ENCODE measurements around the gene TRIP12. TPM values are rescaled to one million over a fixed set of nuclear protein-coding genes. Genes with fewer than 3 reads are reported as not detected.

Gene TRIP12
- total RNA-seq, 2 donors from 2014 or later: 182 to 289 TPM

DNA sequence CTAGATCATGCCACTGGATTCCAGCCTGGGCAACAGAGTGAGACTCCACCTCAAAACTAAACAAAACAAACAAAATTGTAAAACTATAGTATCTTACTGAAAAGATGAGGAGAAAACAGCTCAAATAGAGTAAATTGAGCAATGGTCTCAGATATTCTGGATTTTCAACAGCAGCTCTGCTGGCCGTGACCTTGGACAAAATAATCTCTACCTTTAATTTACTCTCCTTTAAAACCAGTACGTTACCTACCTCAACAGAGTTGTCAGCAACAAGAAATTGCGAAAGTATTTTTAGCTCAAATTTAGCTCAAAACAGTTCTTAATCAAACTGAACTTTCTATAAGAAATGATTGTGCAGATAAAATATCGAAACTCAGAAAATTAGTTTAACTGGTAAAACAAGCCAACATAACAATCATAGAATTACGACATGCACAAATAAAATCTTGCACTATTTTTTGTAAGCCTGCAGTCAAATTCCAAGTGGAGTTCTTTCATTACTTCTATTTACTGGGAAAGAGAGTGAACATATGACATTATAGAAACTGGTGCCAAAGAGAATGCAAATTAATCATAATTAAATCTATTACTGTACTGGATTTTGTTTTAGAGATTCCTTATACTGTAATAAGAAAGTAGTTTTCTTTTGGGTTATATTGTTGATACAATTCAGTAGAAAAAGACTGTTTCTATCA lies 40.8 kb downstream of the TRIP12 start:
- no peak overlapping the region for H3K27ac ChIP-seq
- H3K4me1 ChIP-seq (replicated peaks): no peaks in the 10 kb centered on the region
- no peaks in the 10 kb centered on the region for H3K27me3 ChIP-seq (replicated peaks; ENCODE audit: insufficient read depth)
- H3K36me3 ChIP-seq: no peaks in the 10 kb centered on the region
- intact Hi-C loops (cut with DNase I): no loop called here
- no peak for DNase-seq (ENCODE audit: low spot score)
- 74% methylated on average over 5 of the region's 5 CpGs for WGBS
- no peak for TF ChIP-seq POLR2A (IDR thresholded peaks at IDR 0.05)
- TF ChIP-seq CTCF (IDR thresholded peaks at IDR 0.05): no peak
- TF ChIP-seq POLR2AphosphoS5 (IDR thresholded peaks at IDR 0.05): no peak
- H3K4me3 ChIP-seq: no peak overlapping the region
- no peaks in the 10 kb centered on the region for H3K9me3 ChIP-seq

- TF ChIP-seq POLR2AphosphoS5 (IDR thresholded peaks at IDR 0.05) (no peak), POLR2A (IDR thresholded peaks at IDR 0.05) (no peak), CTCF (IDR thresholded peaks at IDR 0.05) (no peak)
- 82% methylated on average over 6 of the region's 6 CpGs for WGBS
Measured at GRCh38 chr2:229879191-229879950, 42.4 kb downstream of the TRIP12 start.

GRCh38 chr2:229875549-229875948 lies 46.3 kb downstream of the TRIP12 start:
- intact Hi-C loops (cut with DNase I): no loop called here
- H3K4me3 ChIP-seq: no peak overlapping the region
- no peak for DNase-seq (ENCODE audit: low spot score)
- no peaks in the 10 kb centered on the region for H3K36me3 ChIP-seq
- H3K27ac ChIP-seq: no peak overlapping the region
- H3K9me3 ChIP-seq: no peaks in the 10 kb centered on the region
- H3K4me1 ChIP-seq (replicated peaks): peaks cover 3% of the 10 kb centered on the region
- H3K27me3 ChIP-seq (replicated peaks; ENCODE audit: insufficient read depth): no peaks in the 10 kb centered on the region
- TF ChIP-seq CTCF (IDR thresholded peaks at IDR 0.05) (no peak), POLR2A (IDR thresholded peaks at IDR 0.05) (no peak), POLR2AphosphoS5 (IDR thresholded peaks at IDR 0.05) (no peak)
- 78% methylated on average over 2 of the region's 2 CpGs for WGBS

More at GRCh38 chr2:229879191-229879950, 42.4 kb downstream of the TRIP12 start:
- Histone ChIP-seq H3K27ac (no peak overlapping the region), H3K4me3 (no peak overlapping the region), H3K4me1 (replicated peaks) (no peaks in the 10 kb centered on the region), H3K27me3 (replicated peaks; ENCODE audit: insufficient read depth) (no peaks in the 10 kb centered on the region), H3K36me3 (no peaks in the 10 kb centered on the region), H3K9me3 (no peaks in the 10 kb centered on the region)
- no peak for DNase-seq (ENCODE audit: low spot score)
- intact Hi-C loops (cut with DNase I): no loop called here

- intact Hi-C loops (cut with DNase I): no loop called here
- 55% methylated on average over 4 of the region's 4 CpGs for WGBS
- Histone ChIP-seq H3K4me3 (no peak overlapping the region), H3K27ac (no peak overlapping the region), H3K4me1 (replicated peaks) (peaks cover 3% of the 10 kb centered on the region), H3K36me3 (no peaks in the 10 kb centered on the region), H3K27me3 (replicated peaks; ENCODE audit: insufficient read depth) (no peaks in the 10 kb centered on the region), H3K9me3 (no peaks in the 10 kb centered on the region)
- TF ChIP-seq CTCF (IDR thresholded peaks at IDR 0.05) (no peak), POLR2A (IDR thresholded peaks at IDR 0.05) (no peak), POLR2AphosphoS5 (IDR thresholded peaks at IDR 0.05) (no peak)
- DNase-seq (ENCODE audit: low spot score): no peak
Measured at GRCh38 chr2:229874647-229875046, 47.2 kb downstream of the TRIP12 start.

Measured in prostate gland (tissue), 2 donors.